COLO668 (cell line): Measurements from ENCODE around the gene GRID2IP.

Experiments used
- DNase-seq: peaks from one replicate; lab custom pipeline; 2025; ENCODE audit not compliant: unreplicated experiment; lab: John Stamatoyannopoulos, UW

GRID2IP gene

DNA sequence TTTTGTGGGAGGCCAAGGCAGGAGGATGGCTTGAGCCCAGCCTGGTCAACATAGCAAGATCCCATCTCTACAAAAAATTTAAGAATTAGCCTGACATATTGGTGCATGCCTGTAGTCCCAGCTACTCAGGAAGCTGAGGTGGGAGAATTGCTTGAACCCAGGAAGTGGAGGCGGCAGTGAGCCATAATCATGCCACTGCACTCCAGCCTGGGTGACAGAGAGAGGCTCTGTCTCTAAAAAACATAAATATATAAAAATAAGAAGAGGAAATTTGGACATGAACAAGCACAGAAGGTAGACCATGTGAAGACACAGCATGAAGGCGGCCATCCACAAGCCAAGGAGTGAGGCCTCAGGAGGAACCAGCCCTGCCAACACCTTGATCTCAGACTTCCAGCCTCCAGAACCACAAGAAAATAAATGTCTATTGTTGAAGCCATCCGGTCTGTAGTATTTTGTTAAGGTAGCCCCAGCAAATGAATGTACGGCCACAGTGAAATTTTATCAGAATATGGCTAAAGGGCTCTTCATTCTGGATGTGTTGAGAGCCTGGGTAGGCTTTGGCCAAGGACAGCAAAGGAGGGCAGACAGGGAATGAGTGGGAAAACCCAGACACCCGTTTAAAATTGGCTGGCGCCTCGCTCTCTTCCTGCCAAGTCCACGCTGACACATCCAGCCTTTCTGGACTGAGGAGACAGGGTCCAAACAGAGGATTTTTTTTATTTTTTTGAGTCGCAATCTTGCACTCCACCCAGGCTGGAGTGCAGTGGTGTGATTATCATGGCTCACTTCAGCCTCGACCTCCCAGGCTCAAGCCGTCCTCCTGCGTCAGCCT lies 12.9 kb upstream of the GRID2IP start:
- DNase-seq = no peak

DNA sequence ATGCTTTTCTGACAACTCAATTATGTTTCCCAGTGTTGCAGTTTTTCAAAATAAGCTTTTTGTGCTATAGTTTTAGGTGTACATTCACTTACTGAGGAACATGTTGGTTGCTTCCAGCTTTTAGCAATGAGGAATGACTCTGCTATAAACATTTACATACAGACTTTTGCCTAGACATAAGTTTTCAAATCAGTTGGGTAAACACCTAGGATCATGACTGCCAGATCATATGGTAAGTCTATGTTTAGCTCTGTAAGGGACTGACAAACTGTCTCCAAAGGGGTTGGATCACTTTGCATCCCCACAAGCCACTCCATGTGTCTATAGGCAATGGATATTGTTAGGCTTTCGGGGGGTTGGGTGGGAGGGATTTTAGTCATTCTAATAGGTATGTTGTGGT lies 10.8 kb upstream of the GRID2IP start:
- DNase-seq = no peak

DNA sequence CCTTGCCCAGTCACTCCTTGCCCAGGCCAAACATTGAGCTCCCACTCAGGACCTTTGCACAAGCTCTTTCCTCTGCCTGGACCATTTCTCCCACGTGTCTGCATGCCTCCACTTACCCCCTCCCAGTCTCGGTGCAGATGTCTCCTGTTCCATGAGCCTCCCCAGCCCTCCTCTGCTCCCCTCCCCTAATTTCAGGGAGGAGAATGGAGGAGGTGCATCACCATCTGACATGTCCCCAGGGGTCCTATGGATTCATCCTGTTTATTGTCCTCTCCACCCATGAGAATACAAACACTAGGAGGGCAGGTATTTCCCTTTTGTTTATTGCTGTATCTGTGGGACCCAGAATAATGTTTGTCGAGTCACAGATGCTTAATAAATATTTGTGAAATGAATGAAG lies 8.6 kb upstream of the GRID2IP start:
- no peak for DNase-seq

DNA sequence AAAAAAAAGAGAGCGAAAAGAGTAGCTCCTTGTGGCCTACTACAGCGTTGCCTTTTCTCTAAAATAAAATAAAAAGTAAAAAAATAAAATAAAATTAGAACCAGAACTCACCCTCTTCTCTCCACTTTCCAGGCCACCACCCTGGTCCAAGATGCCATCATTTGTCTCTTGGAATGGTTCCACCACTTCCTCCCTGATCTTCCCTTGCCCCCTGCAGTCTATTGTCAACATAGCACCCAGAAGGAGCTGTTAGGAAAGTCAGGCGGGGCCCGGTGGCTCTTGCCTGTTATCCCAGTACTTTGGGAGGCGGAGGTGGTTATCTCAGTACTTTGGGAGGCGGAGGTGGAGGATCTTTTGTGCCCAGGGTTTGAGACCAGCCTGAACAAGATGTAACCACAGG lies 7.6 kb upstream of the GRID2IP start:
- DNase-seq = peak; percentile 50

DNA sequence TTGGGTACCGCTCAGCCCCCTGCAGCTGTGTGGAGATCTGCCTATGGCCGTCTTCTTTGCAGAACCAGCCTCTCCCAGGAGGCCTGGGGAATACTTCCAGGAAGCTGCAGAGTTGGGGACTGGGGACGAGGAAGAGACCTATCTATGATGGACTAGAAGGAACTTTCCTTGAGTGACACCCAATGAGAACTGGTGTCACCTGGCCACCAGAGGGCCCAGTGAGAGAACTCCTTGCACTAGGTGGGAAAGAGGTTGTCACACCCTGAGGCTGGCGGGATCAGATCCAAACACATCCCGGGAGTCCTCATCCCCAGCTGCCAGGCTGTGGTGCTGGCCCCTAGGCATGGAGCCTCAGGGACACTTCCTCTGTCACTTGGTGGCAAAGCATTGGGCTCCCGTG lies 4.9 kb upstream of the GRID2IP start:
- peak; percentile 53 for DNase-seq

DNA sequence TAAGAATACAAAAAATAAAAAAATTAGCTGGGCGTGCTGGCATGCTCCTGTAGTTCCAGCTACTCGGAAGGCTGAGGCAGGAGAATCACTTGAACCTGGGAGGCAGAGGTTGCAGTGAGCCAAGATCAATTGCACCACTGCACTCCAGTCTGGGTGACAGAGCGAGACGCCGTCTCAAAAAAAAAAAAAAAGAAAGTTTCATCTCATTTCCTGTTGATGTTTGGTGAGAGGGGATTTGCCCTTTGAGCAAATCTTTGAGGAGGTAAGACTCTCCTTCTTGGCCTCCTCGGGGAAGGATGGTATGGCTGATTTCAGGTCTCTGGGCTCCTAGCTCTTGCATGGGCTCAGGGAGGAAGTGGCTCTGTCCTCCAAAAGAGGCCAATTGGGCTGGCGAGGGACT lies 3.6 kb upstream of the GRID2IP start:
- DNase-seq = no peak

DNA sequence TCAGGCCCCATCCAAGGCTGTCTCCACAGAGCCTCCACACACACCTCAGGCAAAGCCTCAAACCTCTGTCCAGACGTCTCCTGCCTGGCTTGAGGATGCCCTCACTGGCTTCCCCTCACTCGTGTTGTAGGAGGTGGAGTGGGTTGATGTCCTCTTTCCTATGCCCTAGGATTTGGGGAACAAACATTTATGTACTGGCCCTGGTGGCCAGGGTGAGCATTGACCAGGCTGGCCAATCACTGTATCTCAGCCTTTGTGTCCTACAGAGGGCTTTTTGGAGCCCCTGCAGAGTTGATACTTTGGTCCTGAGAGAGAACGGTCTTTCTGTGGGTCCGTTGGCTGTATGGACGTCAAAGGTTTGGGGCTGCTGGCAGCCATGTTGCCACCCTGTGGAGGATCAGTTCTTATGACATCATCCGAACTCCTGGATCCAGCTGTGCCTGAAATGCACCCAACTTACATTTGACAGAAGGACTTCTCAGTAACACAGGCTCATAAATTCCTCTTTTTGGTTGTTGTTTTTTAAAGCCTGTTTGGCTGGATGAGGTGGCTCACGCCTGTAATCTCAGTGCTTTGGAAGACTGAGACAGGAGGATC lies 2.3 kb upstream of the GRID2IP start:
- DNase-seq = no peak

DNA sequence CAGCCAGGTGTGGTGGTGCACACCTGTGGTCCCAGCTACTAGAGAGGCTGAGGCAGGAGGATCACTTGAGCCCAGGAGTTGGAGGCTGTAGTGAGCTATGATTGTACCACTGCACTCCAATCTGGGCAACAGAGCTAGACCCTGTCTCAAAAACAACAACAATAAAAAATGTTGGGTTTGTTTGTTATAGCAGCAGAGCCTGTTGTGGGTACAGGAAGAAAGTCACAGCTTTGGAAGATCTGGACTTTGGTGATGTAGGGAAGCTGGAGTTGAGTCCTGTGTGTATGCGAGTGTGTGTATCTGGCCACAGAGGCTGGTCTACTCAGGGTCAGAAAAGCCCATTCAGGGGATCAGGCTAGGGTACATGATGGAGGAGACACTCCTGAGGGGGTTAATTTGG lies 3.9 kb downstream of the GRID2IP start:
- no peak for DNase-seq

DNA sequence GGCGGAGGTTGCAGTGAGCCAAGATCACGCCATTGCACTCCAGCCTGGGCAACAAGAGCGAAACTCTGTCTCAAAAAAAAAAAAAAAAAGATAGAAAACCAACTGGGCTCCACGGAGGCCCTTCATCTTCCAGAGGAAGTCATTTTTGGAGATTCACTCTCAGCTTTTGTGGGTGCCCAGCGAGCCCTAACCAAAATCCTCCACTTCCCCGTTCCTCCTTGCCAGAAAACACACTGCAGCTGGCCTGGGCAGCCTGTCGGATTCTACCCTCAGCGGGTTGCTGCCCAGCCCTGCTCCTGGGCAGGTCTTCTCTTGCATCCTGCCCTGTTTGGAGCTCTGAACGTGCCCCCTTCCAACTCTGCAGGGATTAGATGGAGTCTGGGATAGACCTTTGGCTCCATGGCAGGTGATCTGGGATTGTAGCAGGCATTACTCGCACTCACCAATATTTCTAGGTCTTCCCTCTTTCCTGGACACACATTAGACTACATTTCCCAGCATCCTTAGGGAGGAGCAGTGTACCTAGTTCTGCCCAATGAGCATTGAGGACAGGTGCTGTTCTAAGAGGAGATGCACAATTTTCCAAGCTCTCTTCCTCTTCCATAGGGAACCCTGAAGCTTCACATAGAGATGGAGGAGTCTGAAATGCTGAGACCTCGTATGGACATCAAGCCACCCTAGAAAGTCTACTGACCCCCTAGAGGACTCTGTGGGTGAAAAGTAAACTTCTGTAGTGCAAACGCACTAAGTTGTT lies 4.6 kb downstream of the GRID2IP start:
- no peak for DNase-seq

DNA sequence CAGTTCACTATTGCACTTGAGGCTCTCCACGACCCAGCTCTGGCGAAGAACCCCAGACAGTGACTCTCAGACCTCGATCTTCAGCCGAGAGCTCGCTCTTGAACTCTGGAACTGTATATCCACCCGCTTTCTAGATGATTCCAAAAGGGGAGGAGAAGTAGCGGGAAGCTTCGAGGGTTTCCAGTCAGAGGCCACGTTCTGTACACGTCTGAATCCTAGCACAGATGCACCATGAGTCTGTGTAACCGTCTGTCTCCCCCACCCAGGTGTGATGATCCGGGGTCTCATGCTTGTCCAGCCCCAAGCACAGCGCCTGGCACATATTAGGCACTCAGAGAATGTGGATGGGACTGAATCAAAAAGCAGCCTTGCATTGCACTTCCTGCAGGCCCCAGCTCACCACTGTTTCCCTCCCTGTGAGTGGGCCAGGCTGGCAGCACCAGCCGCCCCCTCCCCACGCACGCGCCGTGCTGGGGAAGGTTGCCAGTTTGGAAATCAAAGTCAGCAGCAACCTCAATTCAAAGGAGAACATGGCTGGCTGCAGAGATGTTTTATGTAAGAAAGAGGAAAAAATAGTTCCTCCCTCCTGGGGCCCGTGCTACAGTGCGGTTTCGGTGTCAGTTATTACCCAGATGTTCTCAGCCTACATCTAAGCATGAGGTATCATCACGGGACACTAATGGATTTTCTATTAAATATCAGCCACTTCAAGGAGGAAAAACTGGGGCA lies 5.7 kb downstream of the GRID2IP start:
- no peak for DNase-seq

DNA sequence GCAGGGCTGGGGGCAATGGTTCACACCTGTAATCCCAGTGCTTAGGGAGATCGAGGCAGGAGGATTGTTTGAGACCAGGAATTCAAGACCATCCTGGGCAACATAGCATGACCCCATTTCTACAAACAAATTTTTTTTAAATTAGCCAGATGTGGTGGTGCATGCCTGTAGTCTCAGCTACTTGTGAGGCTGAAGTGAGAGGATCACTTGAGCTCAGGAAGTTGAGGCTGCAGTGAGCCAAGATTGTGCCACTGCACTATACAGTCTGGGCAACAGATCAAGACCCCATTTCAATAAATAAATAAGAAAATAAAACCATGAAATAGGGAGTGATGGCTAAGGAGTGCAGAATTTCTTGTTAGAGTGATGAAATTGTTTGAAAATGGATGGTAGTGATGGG lies 8.9 kb downstream of the GRID2IP start:
- no peak for DNase-seq

DNA sequence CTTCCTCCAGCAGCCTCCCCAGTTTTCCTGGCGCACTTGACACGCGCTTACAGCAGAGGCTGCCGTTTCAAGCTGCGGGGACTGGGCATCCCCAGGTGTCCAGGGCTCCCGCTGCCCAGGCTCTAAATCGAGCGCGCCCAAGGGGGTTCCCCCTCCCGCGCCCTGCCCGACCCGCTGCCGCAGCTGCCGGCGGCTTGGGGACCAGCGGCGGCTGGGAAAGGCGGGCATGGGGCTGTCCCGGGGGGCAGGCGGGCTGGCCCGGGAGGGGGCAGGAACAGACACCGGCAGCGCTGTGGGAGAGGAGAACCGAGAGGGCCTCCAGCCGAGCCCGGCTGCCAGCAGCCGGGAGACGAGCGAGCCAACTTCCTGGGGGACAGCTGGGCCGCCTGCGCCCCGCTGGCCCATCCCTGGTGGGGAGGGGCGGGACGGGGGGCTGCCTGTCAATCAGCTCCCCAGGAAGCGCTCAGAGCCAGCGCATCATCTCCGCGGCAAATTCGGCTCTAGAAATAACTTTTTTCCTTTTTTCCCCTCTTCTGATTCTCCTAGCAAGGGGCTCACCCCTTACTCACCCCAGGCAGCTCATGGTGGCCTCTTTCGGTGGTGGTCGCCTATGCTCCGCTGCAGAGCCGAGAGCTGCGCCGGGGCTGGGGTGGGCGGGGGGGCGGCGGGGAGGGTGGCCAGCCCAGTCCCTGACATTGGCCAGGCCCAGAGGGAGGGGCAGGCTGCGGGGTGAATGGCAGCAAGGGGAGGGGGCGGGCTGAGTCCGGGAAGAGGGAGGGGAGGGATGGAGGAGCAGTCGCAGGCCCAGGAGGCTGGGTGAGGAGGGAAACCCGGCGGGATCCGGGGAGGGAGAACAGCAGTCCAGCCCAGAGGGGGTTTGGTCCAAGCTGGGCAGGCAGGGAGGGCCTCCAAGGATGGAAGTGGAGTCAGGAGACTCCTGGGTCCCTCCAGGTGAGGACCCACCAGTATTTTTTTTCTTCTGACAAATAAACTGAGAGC lies 14.7 kb downstream of the GRID2IP start:
- DNase-seq = peak; percentile 53

DNA sequence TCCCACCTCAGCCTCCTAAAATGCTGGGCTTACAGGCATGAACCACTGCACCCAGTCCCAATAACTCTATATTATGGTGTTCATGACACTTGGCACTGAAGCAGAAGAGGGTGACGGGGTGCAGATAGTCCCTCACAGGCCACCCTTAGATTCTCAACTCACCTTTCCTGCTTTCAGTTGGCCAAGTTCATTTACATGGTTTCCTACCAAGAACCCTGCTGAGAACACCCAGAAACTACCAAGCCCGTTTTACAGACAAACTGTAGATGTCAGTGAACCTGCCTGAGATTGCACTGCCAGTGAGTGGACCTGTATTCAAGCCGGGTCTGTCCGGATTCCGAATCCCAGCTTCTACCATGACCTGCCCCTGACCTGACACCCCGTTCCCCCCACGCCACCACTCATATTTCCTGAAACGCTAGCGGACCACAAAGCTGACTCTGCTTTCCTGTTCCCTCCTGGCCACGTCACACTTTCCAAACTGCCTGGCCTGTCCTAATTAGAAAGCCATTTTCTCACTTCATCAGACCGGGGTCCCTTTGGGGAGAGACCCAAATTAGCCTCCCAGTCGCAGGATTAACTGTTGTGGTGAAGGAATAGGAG lies 17.3 kb downstream of the GRID2IP start:
- no peak for DNase-seq

DNA sequence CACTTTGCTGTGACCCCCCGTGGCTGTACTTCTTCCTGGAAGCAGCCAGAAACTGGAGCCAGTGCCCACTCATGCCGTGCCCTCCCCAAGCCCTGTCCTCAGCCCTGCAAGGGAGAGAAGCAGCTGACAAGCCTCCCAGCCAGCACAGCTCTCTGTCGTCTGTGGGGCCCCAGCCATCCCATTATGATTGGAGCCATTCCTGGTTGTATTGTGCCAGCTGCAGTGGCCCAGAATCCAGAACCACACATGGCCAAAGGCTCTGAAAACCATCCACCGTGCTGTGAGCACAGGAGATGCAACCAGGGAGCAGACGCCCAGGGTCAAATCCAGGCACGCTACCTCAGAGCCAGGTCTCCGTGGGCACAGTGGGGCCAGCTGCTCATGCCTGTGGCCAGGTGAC lies 18.7 kb downstream of the GRID2IP start:
- DNase-seq = no peak

DNA sequence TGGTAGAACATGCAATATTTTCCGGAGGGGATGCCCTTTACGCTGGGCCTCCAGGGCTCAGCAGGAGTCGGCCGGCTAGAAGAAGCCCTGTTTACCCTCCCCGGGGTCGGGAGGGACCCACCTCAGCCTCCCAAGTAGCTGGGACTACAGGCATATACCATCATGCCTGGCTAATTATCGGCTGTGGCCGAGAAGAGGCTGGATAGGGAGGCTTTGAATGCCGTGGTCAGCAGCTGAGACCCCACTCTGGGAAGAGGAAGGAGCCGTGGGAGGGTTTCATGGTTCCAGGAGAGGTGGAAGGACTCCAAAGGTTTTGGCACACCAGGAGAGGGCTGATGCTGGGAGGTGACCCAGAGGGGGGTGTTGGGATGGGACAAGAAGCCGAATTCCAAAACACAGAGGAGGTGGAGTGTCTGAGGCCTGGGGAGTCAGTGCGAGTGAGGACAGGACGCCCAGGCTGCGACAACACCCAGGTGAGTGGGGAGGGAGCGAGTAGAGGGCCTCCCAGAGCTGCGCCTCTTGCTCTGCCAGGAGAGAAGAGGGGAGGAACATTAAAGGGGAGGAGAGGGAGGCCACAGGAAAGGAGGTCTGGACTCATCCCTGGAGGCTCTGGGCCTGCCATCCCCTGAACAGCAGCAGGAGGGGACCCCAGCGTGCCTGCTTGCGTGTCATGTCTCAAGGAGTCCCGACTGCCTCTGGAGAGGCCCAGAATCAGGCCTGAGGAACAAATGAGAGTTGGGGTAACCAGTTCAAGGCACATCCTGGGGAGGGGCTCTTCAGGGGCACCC lies 19.6 kb downstream of the GRID2IP start:
- DNase-seq = no peak

DNA sequence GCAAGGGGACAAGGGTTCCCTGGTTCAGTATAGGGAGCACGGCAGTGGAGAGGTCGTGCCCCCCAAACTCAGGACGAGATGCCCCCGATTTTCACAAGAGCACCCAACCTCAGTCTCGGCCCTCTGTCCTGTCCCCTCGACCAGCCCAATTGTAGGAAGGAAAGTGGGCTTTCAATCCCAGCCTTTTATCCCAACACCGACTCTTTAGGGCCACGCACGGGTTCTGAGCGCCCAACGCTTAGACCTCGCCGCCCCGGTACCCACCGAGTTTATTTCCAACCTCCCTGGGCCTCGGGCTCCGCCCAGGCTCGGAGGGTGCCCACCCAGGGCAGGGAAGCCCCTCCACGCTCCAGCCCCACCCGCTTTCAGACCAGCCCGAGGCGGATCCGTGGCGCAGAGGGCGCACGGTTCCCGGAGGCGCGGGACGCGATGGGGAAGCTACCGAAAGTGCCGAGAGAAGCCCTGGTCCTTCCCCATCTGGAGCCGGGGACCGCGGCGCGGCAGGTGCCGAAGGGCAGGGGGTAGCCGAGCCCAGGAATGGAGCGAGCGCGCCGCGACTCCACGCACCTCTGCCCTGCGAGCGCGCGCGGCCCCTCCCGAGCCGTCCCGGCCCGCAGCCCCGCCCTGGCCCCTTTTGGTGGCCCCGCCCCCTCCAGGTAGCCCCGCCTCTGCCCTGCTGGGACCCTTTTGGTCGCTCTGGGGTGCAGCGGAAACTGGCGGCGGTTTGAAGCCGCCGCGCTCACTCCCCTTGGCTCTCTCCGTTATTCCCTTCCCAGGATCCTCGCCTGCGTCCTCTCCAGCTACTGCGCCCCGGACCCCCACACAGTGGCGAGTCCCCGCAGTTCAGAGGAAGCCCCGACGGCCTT lies 20.4 kb downstream of the GRID2IP start:
- DNase-seq = no peak

DNA sequence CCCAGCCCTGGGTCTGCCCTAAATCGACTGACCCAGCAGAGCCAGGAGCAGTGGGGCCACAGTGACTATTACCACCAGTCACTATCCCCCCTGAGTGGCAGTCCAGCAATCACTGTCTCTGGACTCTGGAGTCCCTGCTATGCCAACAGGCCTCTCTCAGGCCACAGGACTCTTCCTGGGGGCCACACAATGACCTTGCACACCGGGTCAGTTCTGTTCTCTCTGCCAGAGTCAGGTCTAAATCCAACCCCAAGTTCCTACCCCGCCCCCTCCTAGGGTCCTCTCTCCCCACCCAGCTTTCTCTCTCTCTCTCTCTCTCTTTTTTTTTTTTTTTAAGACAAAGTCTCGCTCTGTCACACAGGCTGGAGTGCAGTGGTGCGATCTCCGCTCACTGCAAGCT lies 21.6 kb downstream of the GRID2IP start:
- no peak for DNase-seq
